PC-9 (cell line): ENCODE data around the gene CEACAM21. TPM values are rescaled to one million over a fixed set of nuclear protein-coding genes. Genes with fewer than 3 reads are reported as not detected.

ENCODE experiments used
- BruUV-seq: library from RNA; stranded (reverse); fragments of 400-500 nt; replicated peaks from 2 replicates; lab custom pipeline; 2021; lab: Mats Ljungman, UMichigan
- CTCF ChIA-PET: fragments of 300-600 bp; sonication (Branson Sonifier 250); formaldehyde crosslinking; loops from one replicate; lab custom pipeline; 2022; ENCODE audit warnings: antibody characterized with exemption; lab: Charles Lee
- POLR2A ChIA-PET: fragments of 300-600 bp; sonication (Branson Sonifier 250); formaldehyde crosslinking; loops from one replicate; lab custom pipeline; 2022; ENCODE audit warnings: antibody characterized with exemption; ENCODE audit not compliant: unreplicated experiment; lab: Charles Lee
- DNase-seq, 2 experiments: peaks; one replicate each; pipeline versions ENCODE4 v3.0.0 to v3.0.0-alpha.2; 2015 to 2022; ENCODE audit warnings: mixed read lengths in 1 of 2
- H2AFZ ChIP-seq: fragments of 200-600 bp; sonication (generic); 2 replicates; pipeline ENCODE4 v1.8.1; 2017; ENCODE audit warnings: antibody characterized with exemption
- H3F3A ChIP-seq: fragments of 200-600 bp; sonication (generic); 2 replicates; pipeline ENCODE4 v1.8.1; 2017; ENCODE audit warnings: antibody characterized with exemption, mild to moderate bottlenecking, low read depth; ENCODE audit not compliant: insufficient read depth
- H3K27ac ChIP-seq: fragments of 200-600 bp; sonication (generic); 2 replicates; pipeline ENCODE4 v1.6.1; 2016; ENCODE audit warnings: mixed run types
- H3K27me3 ChIP-seq: fragments of 200-600 bp; sonication (generic); 2 replicates; pipeline ENCODE4 v1.6.1; 2016; ENCODE audit warnings: low read depth, mixed run types; ENCODE audit not compliant: insufficient read depth
- H3K36me3 ChIP-seq: fragments of 200-600 bp; sonication (generic); 2 replicates; pipeline ENCODE4 v1.6.1; 2016; ENCODE audit warnings: low read depth, mixed run types
- H3K4me1 ChIP-seq: fragments of 200-600 bp; sonication (generic); replicated peaks from 2 replicates; pipeline ENCODE4 v1.6.1; 2016; ENCODE audit warnings: mixed run types; ENCODE audit not compliant: insufficient read depth
- H3K4me2 ChIP-seq: fragments of 200-600 bp; sonication (generic); 2 replicates; pipeline ENCODE4 v1.6.1; 2017; ENCODE audit warnings: mixed run types
- H3K4me3 ChIP-seq: fragments of 200-600 bp; sonication (generic); 2 replicates; pipeline ENCODE4 v1.6.1; 2016; ENCODE audit warnings: mixed run types
- H3K79me2 ChIP-seq: fragments of 200-600 bp; sonication (generic); 2 replicates; pipeline ENCODE4 v1.6.1; 2017; ENCODE audit warnings: low read depth, mixed run types
- H3K9me2 ChIP-seq: fragments of 200-600 bp; sonication (generic); 2 replicates; pipeline ENCODE4 v1.8.1; 2017; ENCODE audit warnings: mild to moderate bottlenecking; ENCODE audit not compliant: insufficient read depth
- H3K9me3 ChIP-seq: fragments of 200-600 bp; sonication (generic); 2 replicates; pipeline ENCODE4 v1.8.1; 2016; ENCODE audit warnings: low read depth; ENCODE audit not compliant: insufficient read depth
- H4K20me1 ChIP-seq: fragments of 200-600 bp; sonication (generic); 2 replicates; pipeline ENCODE4 v1.8.1; 2017; ENCODE audit not compliant: insufficient read depth
- EZH2 ChIP-seq: fragments of 200-600 bp; sonication (generic); IDR thresholded peaks from 2 replicates; pipeline ENCODE4 v1.8.0; 2017; ENCODE audit warnings: antibody characterized with exemption, low read depth
- intact Hi-C: fragments of 100-400 bp; cut with micrococcal nuclease; formaldehyde crosslinking; loops from one replicate; pipeline ENCODE4 v1.10.0; 2022; ENCODE audit not compliant: unreplicated experiment
- total RNA-seq: library from RNA; stranded (reverse); gene quantifications from 2 replicates; pipeline ENCODE4 v1.2.3, GENCODE V29; 2021
- TF ChIP-seq, protein P1 (sequence below): fragments of 200-600 bp; sonication (generic); conservative IDR thresholded peaks from 2 replicates; pipeline ENCODE4 v1.6.1; 2017; ENCODE audit warnings: mixed run types, antibody characterized with exemption, mild to moderate bottlenecking, moderate library complexity

The CEACAM21 gene
- total RNA-seq, 1 experiment from 2014 or later = not detected

DNA sequence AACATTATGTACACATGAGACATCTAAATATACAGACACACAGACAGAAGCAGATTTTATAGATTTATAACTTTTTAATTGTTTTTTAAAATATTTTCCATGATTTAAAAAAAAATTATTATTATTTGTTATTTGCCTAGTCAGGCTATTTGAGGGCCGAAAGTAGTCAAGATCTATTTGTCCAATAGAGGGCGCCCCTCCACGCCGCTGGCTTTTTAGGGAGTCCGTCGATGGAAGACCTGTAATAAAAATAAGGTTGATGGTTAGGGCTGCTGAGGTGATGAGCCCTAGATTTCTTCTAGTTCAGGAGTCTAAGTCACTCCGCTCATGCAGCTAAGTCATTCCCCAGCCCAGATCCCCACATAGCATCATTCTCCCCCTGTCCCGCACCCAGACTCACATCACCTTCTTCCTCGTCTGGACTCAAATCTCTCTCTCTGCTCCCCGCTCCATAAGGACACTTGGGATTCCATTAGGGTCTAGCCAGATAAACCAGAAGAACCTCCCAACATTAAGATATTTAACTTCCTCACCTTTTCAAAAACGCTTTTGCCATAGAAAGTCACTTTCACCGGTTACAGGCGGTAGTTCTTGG, 33.9 kb upstream of the CEACAM21 start:
- DNase-seq = peak in 1 of 2 experiments; percentile 32
- H3K27me3 ChIP-seq = peaks cover 83% of the 10 kb centered on the region
- ChIA-PET CTCF (no interaction called here), POLR2A (no interaction called here)
- no peaks in the 10 kb centered on the region for H3K4me1 ChIP-seq
- no peak overlapping the region for H3K4me2 ChIP-seq
- no peaks in the 10 kb centered on the region for H3K9me2 ChIP-seq
- H4K20me1 ChIP-seq = no peaks in the 10 kb centered on the region
- no peaks in the 10 kb centered on the region; the same call in 1 of the 2 replicates for H3K9me3 ChIP-seq
- H3K79me2 ChIP-seq = no peaks in the 10 kb centered on the region
- H3K36me3 ChIP-seq = no peaks in the 10 kb centered on the region
- no peak overlapping the region for H3K4me3 ChIP-seq
- TF ChIP-seq EZH2 = no peak
- TF ChIP-seq, protein P1, sequence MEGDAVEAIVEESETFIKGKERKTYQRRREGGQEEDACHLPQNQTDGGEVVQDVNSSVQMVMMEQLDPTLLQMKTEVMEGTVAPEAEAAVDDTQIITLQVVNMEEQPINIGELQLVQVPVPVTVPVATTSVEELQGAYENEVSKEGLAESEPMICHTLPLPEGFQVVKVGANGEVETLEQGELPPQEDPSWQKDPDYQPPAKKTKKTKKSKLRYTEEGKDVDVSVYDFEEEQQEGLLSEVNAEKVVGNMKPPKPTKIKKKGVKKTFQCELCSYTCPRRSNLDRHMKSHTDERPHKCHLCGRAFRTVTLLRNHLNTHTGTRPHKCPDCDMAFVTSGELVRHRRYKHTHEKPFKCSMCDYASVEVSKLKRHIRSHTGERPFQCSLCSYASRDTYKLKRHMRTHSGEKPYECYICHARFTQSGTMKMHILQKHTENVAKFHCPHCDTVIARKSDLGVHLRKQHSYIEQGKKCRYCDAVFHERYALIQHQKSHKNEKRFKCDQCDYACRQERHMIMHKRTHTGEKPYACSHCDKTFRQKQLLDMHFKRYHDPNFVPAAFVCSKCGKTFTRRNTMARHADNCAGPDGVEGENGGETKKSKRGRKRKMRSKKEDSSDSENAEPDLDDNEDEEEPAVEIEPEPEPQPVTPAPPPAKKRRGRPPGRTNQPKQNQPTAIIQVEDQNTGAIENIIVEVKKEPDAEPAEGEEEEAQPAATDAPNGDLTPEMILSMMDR = peak; percentile 59
- H3F3A ChIP-seq = no peaks in the 10 kb centered on the region
- BruUV-seq = no TSS peak
- intact Hi-C loops = no loop called here
- no peak overlapping the region for H2AFZ ChIP-seq
- no peak overlapping the region for H3K27ac ChIP-seq

GRCh38 chr19:41542622-41543021, 33.3 kb upstream of the CEACAM21 start:
- no peaks in the 10 kb centered on the region for H3F3A ChIP-seq
- no peaks in the 10 kb centered on the region for H4K20me1 ChIP-seq
- no peaks in the 10 kb centered on the region for H3K79me2 ChIP-seq
- H3K4me1 ChIP-seq = no peaks in the 10 kb centered on the region
- intact Hi-C loops = no loop called here
- H3K27me3 ChIP-seq = peaks cover 83% of the 10 kb centered on the region
- H3K36me3 ChIP-seq = no peaks in the 10 kb centered on the region
- TF ChIP-seq, protein P1 = no peak
- no peaks in the 10 kb centered on the region for H3K9me2 ChIP-seq
- no peak overlapping the region for H3K27ac ChIP-seq
- no peak for DNase-seq
- POLR2A ChIA-PET = no interaction called here
- H3K9me3 ChIP-seq = no peaks in the 10 kb centered on the region; the same call in 1 of the 2 replicates
- no TSS peak for BruUV-seq
- no peak overlapping the region for H3K4me2 ChIP-seq
- H2AFZ ChIP-seq = no peak overlapping the region
- H3K4me3 ChIP-seq = no peak overlapping the region
- CTCF ChIA-PET = no interaction called here

GRCh38 chr19:41543582-41543981, 32.4 kb upstream of the CEACAM21 start:
- H3K27ac ChIP-seq = no peak overlapping the region
- TF ChIP-seq EZH2 = no peak
- TF ChIP-seq, protein P1 = no peak
- H3K9me3 ChIP-seq = no peaks in the 10 kb centered on the region
- H3K79me2 ChIP-seq = no peaks in the 10 kb centered on the region
- no peaks in the 10 kb centered on the region for H3K36me3 ChIP-seq
- no TSS peak for BruUV-seq
- H2AFZ ChIP-seq = no peak overlapping the region
- POLR2A ChIA-PET = no interaction called here
- CTCF ChIA-PET = no interaction called here
- no peak overlapping the region for H3K4me3 ChIP-seq
- no peak for DNase-seq
- no peaks in the 10 kb centered on the region for H4K20me1 ChIP-seq
- no peaks in the 10 kb centered on the region for H3K9me2 ChIP-seq
- H3K27me3 ChIP-seq = peaks cover 82% of the 10 kb centered on the region
- no peaks in the 10 kb centered on the region for H3F3A ChIP-seq
- H3K4me1 ChIP-seq = no peaks in the 10 kb centered on the region
- intact Hi-C loops = no loop called here
- H3K4me2 ChIP-seq = no peak overlapping the region
